Stimulated activated CD4-positive, alpha-beta T cell treated with anti-CD3 and anti-CD28 coated beads, Interleukin-1b, Interleukin-23, amount 100 ng/mL, for 4 hours (primary cell): ENCODE data around the gene PSMC4.
"Not testable (repeated sequence)": the region's sequence is repeated elsewhere in the genome, so short reads cannot be mapped to it uniquely, and the experiment has no call there.

Source experiments
- DNase-seq, 2 donors: peaks; one replicate each; pipeline ENCODE4 v3.0.0-alpha.2; 2020; ENCODE audit warnings: low read depth in 2 of 2

The PSMC4 gene

GRCh38 chr19:39943586-39943985 is 27.4 kb upstream of the PSMC4 start:
- no peak for DNase-seq

GRCh38 chr19:39946532-39946931 is 24.4 kb upstream of the PSMC4 start:
- no peak for DNase-seq

GRCh38 chr19:39949026-39949747 is 21.8 kb upstream of the PSMC4 start:
- DNase-seq: no peak

- DNase-seq: no peak
Observed at GRCh38 chr19:39951065-39951650, 19.8 kb upstream of the PSMC4 start.

- no peak for DNase-seq
Observed at GRCh38 chr19:39951686-39952085, 19.3 kb upstream of the PSMC4 start.

GRCh38 chr19:39953915-39954314 is 17.1 kb upstream of the PSMC4 start:
- no peak for DNase-seq

GRCh38 chr19:39957886-39958285 is 13.1 kb upstream of the PSMC4 start:
- not testable (repeated sequence) for DNase-seq

GRCh38 chr19:39958942-39959341 is 12.0 kb upstream of the PSMC4 start:
- not testable (repeated sequence) for DNase-seq

- not testable (repeated sequence) for DNase-seq
Observed at GRCh38 chr19:39959407-39959806, 11.6 kb upstream of the PSMC4 start.

- DNase-seq: no peak
Observed at GRCh38 chr19:39963898-39964297, 7.1 kb upstream of the PSMC4 start.

- DNase-seq: no peak
Observed at GRCh38 chr19:39966617-39967016, 4.3 kb upstream of the PSMC4 start.

GRCh38 chr19:39967561-39967960 is 3.4 kb upstream of the PSMC4 start:
- no peak for DNase-seq

GRCh38 chr19:39968789-39969188 is 2.2 kb upstream of the PSMC4 start:
- DNase-seq: no peak

- no peak for DNase-seq
Observed at GRCh38 chr19:39969266-39969665, 1.7 kb upstream of the PSMC4 start.

GRCh38 chr19:39969681-39970424 is 1.1 kb upstream of the PSMC4 start:
- no peak for DNase-seq

GRCh38 chr19:39970425-39970674 is 615 bp upstream of the PSMC4 start:
- no peak for DNase-seq

- DNase-seq: no peak
Observed at GRCh38 chr19:39971380-39972035, 543 bp downstream of the PSMC4 start.

- DNase-seq: no peak
Observed at GRCh38 chr19:39974377-39975155, 3.6 kb downstream of the PSMC4 start.

- DNase-seq: no peak
Observed at GRCh38 chr19:39982883-39983282, 11.9 kb downstream of the PSMC4 start.

GRCh38 chr19:39983695-39984300 is 12.8 kb downstream of the PSMC4 start:
- DNase-seq: no peak

GRCh38 chr19:39986643-39987042 is 15.7 kb downstream of the PSMC4 start:
- DNase-seq: no peak

- no peak for DNase-seq
Observed at GRCh38 chr19:39987167-39987566, 16.2 kb downstream of the PSMC4 start.
